MG63 (cell line): ENCODE results near the gene KLF11. TPM values are rescaled to one million over a fixed set of nuclear protein-coding genes. Genes with fewer than 3 reads are reported as not detected.
A peak's percentile ranks its signal among the peaks of the same experiment; 100 is the strongest.

Experiments
- DNase-seq: peaks from one replicate; pipeline ENCODE4 v3.0.0-alpha.2; 2020
- H3K27me3 ChIP-seq: fragments of 250-450 bp; sonication (Bioruptor Pico); 2 replicates; pipeline ENCODE4 v1.5.1; 2020; ENCODE audit warnings: mild to moderate bottlenecking, moderate library complexity
- H3K36me3 ChIP-seq: fragments of 250-450 bp; sonication (Bioruptor Pico); 2 replicates; pipeline ENCODE4 v1.5.1; 2020; ENCODE audit warnings: mild to moderate bottlenecking, moderate library complexity
- H3K4me3 ChIP-seq: fragments of 250-450 bp; sonication (Bioruptor Pico); 2 replicates; pipeline ENCODE4 v1.5.1; 2020; ENCODE audit warnings: mild to moderate bottlenecking, moderate library complexity
- H3K9me3 ChIP-seq: fragments of 250-450 bp; sonication (Bioruptor Pico); 2 replicates; pipeline ENCODE4 v1.5.1; 2020; ENCODE audit warnings: mild to moderate bottlenecking, moderate library complexity
- total RNA-seq: library from RNA; depleted of rRNA; stranded (reverse); fragments of >200 nt; shearing (Covaris generic); gene quantifications from 2 replicates; pipeline ENCODE4 v1.2.3, GENCODE V29; 2014; ENCODE audit warnings: low replicate concordance; rRNA removed

Gene KLF11
- total RNA-seq, 1 experiment from 2014 or later, result 2.0 TPM

DNA sequence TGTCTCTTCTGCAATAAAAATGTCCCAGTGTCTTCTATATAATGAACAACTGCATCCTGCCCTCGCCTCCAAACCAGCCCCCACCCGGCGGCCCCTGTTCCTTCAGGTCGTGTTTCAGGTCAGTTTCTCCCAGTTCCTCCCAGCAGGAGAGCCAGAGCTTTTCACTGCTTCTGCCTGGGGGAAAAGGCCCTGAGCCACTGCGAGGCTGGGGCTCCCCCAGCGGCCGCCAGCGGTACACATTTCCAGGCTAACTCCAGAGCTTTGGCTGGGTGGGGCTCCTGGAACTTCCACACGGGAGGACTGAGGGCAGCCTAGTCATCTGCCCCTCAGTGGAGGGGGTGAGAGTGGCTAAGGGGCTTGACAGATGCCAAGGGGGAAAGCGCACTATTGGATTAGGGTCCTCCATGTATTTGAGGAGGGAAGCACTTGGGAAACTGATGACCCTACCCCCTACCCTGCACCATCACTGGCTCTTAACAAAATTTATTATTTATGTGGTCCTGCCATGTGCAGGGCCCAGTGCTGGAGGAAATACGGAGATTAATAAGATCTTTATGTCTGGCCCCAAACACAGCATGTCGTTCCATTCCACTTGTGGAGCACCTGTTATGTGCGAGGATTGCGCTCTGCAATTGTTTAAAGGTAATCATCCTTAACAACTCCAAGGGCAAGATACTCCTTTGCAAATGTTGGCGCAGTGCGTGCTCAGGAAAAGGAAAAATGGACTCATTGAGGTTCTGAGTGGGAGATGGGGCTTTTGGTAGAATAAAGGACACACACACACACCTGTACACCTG is 54.2 kb downstream of the KLF11 start:
- peak; percentile 71 for DNase-seq
- no peaks in the 10 kb centered on the region for H3K9me3 ChIP-seq
- H3K4me3 ChIP-seq, result no peak overlapping the region
- H3K27me3 ChIP-seq, result no peaks in the 10 kb centered on the region
- H3K36me3 ChIP-seq, result no peaks in the 10 kb centered on the region

DNA sequence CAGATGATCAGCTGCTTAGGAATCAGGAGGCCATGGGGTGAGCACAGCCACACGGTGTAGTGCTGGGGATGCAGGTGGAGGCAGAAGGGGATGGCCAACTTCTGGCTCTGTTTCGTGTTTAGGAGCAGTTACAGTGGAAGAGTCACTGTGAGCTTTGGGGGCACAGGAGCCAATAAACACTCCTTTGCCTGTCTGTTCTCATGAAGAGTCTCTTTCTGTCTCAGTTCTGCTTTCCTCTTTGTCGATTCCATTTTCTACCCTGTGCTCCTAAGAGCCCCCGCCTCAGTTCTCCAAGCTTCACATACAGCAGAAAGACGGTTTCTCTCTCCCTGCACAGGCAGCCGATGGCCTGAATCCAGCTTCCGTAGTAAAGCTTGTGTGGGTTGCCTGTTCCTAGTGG is 58.1 kb downstream of the KLF11 start:
- no peak for DNase-seq
- Histone ChIP-seq H3K27me3 (no peaks in the 10 kb centered on the region), H3K36me3 (no peaks in the 10 kb centered on the region), H3K9me3 (no peaks in the 10 kb centered on the region), H3K4me3 (no peak overlapping the region)

DNA sequence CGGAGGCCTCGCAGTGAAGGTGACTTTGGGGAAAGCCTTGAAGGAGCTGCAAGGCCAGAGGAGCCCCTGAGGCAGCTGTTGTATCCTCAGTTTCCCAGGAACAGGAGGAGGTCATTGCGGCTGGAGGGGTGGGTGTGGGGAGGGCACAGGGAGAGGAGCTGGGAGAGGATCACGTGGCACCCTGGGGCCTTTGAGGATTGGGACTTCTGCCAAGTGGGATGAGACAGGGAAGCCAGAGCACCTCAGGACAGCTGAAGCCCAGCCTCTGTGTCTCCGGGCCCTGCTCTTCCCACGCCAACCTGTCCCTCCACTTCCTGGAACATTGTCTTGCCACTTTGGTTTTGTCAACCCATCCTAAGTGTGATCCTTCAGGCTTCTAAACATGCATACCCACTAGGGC is 59.8 kb downstream of the KLF11 start:
- DNase-seq, result no peak
- Histone ChIP-seq H3K4me3 (no peak overlapping the region), H3K9me3 (no peaks in the 10 kb centered on the region), H3K36me3 (no peaks in the 10 kb centered on the region), H3K27me3 (no peaks in the 10 kb centered on the region)

Other genes starting within 250 kb of the KLF11 start
- 27.0 and 71.1 TPM in 2 replicates for gene TAF1B, start 200.1 kb upstream of the KLF11 start, total RNA-seq
- 0.46 TPM in 1 of 2 replicates, not detected in the other for gene GRHL1, start 91.9 kb upstream of the KLF11 start, total RNA-seq
- 1.0 and 2.0 TPM in 2 replicates for gene CYS1, start 36.9 kb downstream of the KLF11 start, total RNA-seq
- gene RRM2, start 79.2 kb downstream of the KLF11 start, total RNA-seq, result 31.3 and 33.2 TPM in 2 replicates